Spleen (tissue), 11 donors: ENCODE results near the gene CABCOCO1. TPM values are rescaled to one million over a fixed set of nuclear protein-coding genes. Genes with fewer than 3 reads are reported as not detected.
"Not testable (repeated sequence)": the region's sequence is repeated elsewhere in the genome, so short reads cannot be mapped to it uniquely, and the experiment has no call there.

Source experiments
- DNase-seq: peaks from one replicate; pipeline ENCODE4 v3.0.0-alpha.2; 2020
- H3K27ac ChIP-seq, 8 donors: fragments of 200-600 bp; sonication (generic) in 7 of 8; 1 replicate in 4 of 8; 2 replicates in 4 of 8; pipeline versions ENCODE4 v1.5.0 to v1.8.0; 2016 to 2021; ENCODE audit warnings: inconsistent platforms in 4 of 8, mild to moderate bottlenecking in 4 of 8, moderate library complexity in 1 of 8
- H3K27me3 ChIP-seq, 7 donors: fragments of 200-600 bp; sonication (generic) in 6 of 7; replicated peaks in 1 of 7; 1 replicate in 4 of 7; 2 replicates in 3 of 7; pipeline versions ENCODE4 v1.5.0 to v1.8.0; 2016 to 2021; ENCODE audit warnings: inconsistent platforms in 3 of 7, mild to moderate bottlenecking in 1 of 7
- H3K36me3 ChIP-seq, 6 donors: fragments of 200-600 bp; sonication (generic) in 5 of 6; 1 replicate in 4 of 6; 2 replicates in 2 of 6; pipeline versions ENCODE4 v1.5.0 to v1.8.0; 2016 to 2021; ENCODE audit warnings: inconsistent platforms in 2 of 6
- H3K4me1 ChIP-seq, 6 donors: fragments of 200-600 bp; sonication (generic) in 5 of 6; 1 replicate in 3 of 6; 2 replicates in 3 of 6; pipeline versions ENCODE4 v1.5.0 to v1.8.0; 2016 to 2021; ENCODE audit warnings: inconsistent platforms in 3 of 6
- H3K4me3 ChIP-seq, 8 donors: fragments of 200-600 bp; sonication (generic) in 7 of 8; 1 replicate in 4 of 8; 2 replicates in 4 of 8; pipeline versions ENCODE4 v1.5.0 to v1.8.0; 2016 to 2021; ENCODE audit warnings: inconsistent platforms in 4 of 8, mild to moderate bottlenecking in 4 of 8, moderate library complexity in 2 of 8
- H3K9me3 ChIP-seq, 8 donors: fragments of 200-600 bp; sonication (generic) in 7 of 8; 1 replicate in 4 of 8; 2 replicates in 4 of 8; pipeline versions ENCODE4 v1.5.0 to v1.8.0; 2016 to 2021; ENCODE audit warnings: inconsistent platforms in 4 of 8
- POLR2A ChIP-seq, 3 donors: fragments of 450-650 bp; IDR thresholded peaks; one replicate each; pipeline ENCODE4 v1.5.1; 2017; ENCODE audit warnings: antibody characterized with exemption in 3 of 3, mild to moderate bottlenecking in 1 of 3
- POLR2AphosphoS5 ChIP-seq, 3 donors: sonication (generic); formaldehyde crosslinking; IDR thresholded peaks; one replicate each; pipeline ENCODE4 v1.5.1; 2017; ENCODE audit warnings: antibody characterized with exemption in 3 of 3
- WGBS, 5 donors: extraction: QIAGEN DNeasy Blood & Tissue Kit in 3 of 5; methylation state at CpG; one replicate each; pipeline versions ENCODE4 v1.1.5 to v1.1.7; 2013 to 2018; 5-methylcytosine and 5-hydroxymethylcytosine counted together
- intact Hi-C: fragments of 100-400 bp; cut with DNase I; formaldehyde crosslinking; loops from one replicate; pipeline ENCODE4 v1.15.0; 2023; ENCODE audit warnings: low total_unique reads
- polyA plus RNA-seq, 3 donors: library from polyadenylated mRNA; stranded (reverse); fragments of 200-250 nt; gene quantifications; one replicate each; pipeline ENCODE4 v1.2.1, GENCODE V29; 2013
- total RNA-seq, 7 donors: library from RNA; depleted of rRNA in 3 of 7; stranded (reverse); fragments of >200 nt in 3 of 7; fragmentation: NEBNext Ultra II Directional in 4 of 7; extraction: Animal tissue kit (Norgen Biotek cat#: 25700) in 4 of 7; gene quantifications; one replicate each; pipeline versions ENCODE4 v1.1.0 to v1.2.1, GENCODE V29; 2016 to 2021
- TF ChIP-seq, protein P1 (sequence below), 11 experiments: fragments of 200-600 bp in 7 of 11; fragments of 450-650 bp in 4 of 11; sonication (generic) in 4 of 11; IDR thresholded peaks in 8 of 11; conservative IDR thresholded peaks in 3 of 11; 1 replicate in 7 of 11; 2 replicates in 4 of 11; pipeline versions ENCODE4 v1.4.0 to v1.8.0; 2016 to 2021; ENCODE audit warnings: antibody characterized with exemption in 11 of 11, inconsistent platforms in 4 of 11, mild to moderate bottlenecking in 1 of 11
- donor health status: healthy with polysubstance abuse.
- donor health status: DM: no; HTN: no; CAD: no; lungs with moderate emphysema.
- donor health status: DM: no; HTN: no; CAD: no.
- donor health status: Bipolar disorder and iron deficiency.
- donor health status: healthy.
- donor health status: DM: no; HTN: no; CAD: no.
- donor health status: DM: yes; HTN: yes; CAD: no.

CABCOCO1 gene
- total and polyA plus RNA-seq, 10 donors = 0.06 to 1.0 (median 0.48) TPM; not detected in 4

DNA sequence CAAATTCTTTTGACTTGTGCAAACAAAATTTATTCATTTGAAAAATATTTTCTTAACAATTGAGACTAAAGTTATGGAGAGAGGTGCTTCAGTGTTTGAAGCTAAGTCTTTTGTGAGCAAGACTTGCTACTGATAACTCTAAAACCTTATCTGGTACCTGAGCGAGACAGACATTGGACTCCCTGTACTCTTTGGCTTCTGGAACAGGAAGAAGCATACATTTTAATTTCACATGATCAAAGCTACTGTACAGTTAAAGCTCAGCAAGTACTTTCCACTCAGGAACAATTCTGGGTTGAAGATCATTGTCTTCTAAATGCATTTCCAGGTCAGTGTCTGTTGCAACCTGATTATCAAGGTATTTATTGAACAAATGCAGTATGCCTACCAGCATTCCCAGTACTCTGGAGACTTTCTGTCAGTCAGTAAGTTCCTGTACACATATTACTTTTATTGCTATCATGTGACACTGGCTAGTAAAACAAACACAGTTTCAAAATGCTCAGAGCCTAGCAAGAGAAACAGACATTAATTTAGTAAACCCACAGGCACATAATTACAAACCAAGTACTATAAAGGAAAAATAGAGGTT, 42.4 kb downstream of the CABCOCO1 start:
- intact Hi-C loops = no loop called here
- no peak overlapping the region for H3K27ac ChIP-seq
- H3K9me3 ChIP-seq = no peaks in the 10 kb centered on the region
- H3K27me3 ChIP-seq = no peaks in the 10 kb centered on the region
- TF ChIP-seq POLR2A (IDR thresholded peaks at IDR 0.05) (no peak), POLR2AphosphoS5 (IDR thresholded peaks at IDR 0.05) (no peak)
- TF ChIP-seq, protein P1, sequence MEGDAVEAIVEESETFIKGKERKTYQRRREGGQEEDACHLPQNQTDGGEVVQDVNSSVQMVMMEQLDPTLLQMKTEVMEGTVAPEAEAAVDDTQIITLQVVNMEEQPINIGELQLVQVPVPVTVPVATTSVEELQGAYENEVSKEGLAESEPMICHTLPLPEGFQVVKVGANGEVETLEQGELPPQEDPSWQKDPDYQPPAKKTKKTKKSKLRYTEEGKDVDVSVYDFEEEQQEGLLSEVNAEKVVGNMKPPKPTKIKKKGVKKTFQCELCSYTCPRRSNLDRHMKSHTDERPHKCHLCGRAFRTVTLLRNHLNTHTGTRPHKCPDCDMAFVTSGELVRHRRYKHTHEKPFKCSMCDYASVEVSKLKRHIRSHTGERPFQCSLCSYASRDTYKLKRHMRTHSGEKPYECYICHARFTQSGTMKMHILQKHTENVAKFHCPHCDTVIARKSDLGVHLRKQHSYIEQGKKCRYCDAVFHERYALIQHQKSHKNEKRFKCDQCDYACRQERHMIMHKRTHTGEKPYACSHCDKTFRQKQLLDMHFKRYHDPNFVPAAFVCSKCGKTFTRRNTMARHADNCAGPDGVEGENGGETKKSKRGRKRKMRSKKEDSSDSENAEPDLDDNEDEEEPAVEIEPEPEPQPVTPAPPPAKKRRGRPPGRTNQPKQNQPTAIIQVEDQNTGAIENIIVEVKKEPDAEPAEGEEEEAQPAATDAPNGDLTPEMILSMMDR (IDR thresholded peaks at IDR 0.05 in 8 of 11, conservative IDR thresholded peaks at IDR 0.05 in 3 of 11) = no peak
- no peak overlapping the region for H3K4me3 ChIP-seq
- no peaks in the 10 kb centered on the region for H3K36me3 ChIP-seq
- no peak for DNase-seq
- H3K4me1 ChIP-seq = no peaks in the 10 kb centered on the region
- WGBS, 5 donors = 84 to 94% (median 86%) methylated on average over 1 of the region's 1 CpG

GRCh38 chr10:61708846-61709245, 46.1 kb downstream of the CABCOCO1 start:
- TF ChIP-seq POLR2A (IDR thresholded peaks at IDR 0.05) = no peak
- TF ChIP-seq, protein P1 (IDR thresholded peaks at IDR 0.05 in 8 of 11, conservative IDR thresholded peaks at IDR 0.05 in 3 of 11) = no peak
- TF ChIP-seq POLR2AphosphoS5 (IDR thresholded peaks at IDR 0.05) = no peak

DNA sequence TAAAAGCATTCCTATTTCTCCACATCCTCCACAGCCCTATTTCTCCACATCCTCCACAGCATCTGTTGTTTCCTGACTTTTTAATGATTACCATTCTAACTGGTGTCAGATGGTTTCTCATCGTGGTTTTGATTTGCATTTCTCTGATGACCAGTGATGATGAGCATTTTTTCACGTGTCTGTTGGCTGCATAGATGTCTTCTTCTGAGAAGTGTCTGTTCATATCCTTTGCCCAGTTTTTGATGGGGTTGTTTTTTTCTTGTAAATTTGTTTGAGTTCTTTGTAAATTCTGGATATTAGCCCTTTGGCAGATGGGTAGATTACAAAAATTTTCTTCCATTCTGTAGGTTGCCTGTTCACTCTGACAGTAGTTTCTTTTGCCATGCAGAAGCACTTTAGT, 49.4 kb downstream of the CABCOCO1 start:
- H3K27ac ChIP-seq, H3K4me3 ChIP-seq, intact Hi-C loops, DNase-seq, H3K4me1 ChIP-seq, H3K9me3 ChIP-seq, H3K27me3 ChIP-seq, H3K36me3 ChIP-seq: not testable (repeated sequence)
- 54 to 74% (median 63%) methylated on average over 2 of the region's 2 CpGs for WGBS, 5 donors

More at GRCh38 chr10:61708846-61709245, 46.1 kb downstream of the CABCOCO1 start:
- no peaks in the 10 kb centered on the region for H3K36me3 ChIP-seq
- no peak overlapping the region for H3K27ac ChIP-seq
- WGBS, 5 donors = 77 to 85% (median 81%) methylated on average over 2 of the region's 2 CpGs
- no peaks in the 10 kb centered on the region for H3K9me3 ChIP-seq
- no peak for DNase-seq
- H3K4me1 ChIP-seq = no peaks in the 10 kb centered on the region
- H3K27me3 ChIP-seq = no peaks in the 10 kb centered on the region
- intact Hi-C loops = no loop called here
- no peak overlapping the region for H3K4me3 ChIP-seq

DNA sequence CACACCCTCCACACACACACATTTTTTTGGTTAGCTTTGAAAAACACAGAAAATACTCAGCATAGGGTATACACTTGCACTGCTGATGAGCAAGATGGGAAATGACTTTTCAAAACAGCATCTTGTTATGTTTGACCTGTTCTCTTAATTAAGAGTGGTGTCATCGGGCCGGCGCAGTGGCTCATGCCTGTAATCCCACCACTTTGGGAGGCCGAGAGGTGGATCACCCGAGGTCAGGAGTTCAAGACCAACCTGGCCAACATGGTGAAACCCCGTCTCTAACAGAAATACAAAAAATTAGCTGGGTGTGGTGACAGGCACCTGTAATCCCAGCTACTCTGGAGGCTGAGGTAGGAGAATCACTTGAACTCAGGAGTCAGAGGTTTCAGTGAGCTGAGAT, 56.7 kb downstream of the CABCOCO1 start:
- H3K4me1 ChIP-seq, H3K36me3 ChIP-seq, H3K4me3 ChIP-seq, H3K27me3 ChIP-seq, H3K27ac ChIP-seq, intact Hi-C loops, DNase-seq, H3K9me3 ChIP-seq: not testable (repeated sequence)
- WGBS, 5 donors = 90 to 97% (median 94%) methylated on average over 6 of the region's 6 CpGs

DNA sequence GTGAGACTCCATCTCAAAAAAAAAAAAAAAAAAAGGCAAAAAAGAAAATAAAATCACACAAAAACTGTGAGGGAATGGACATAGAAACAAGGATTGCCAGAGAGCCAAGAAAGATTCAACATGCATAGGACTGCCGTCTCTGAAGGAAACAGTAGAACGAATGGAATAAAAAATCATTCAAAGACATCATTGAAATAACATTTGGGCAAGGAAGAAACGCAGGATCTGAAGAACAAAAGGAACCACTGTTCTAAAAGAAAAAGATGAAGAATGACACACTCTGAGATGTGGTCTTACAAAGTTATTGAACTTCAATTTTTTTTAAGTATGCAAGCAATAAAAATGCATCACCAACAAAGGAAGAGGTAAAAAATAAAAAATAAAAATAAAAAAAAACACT, 57.2 kb downstream of the CABCOCO1 start:
- Histone ChIP-seq H3K9me3 (peaks cover 0 to 2% (median 0%) of the 10 kb centered on the region in 8 donors), H3K27me3 (no peaks in the 10 kb centered on the region), H3K36me3 (no peaks in the 10 kb centered on the region), H3K4me1 (no peaks in the 10 kb centered on the region), H3K4me3 (no peak overlapping the region), H3K27ac (no peak overlapping the region)
- no peak for DNase-seq
- intact Hi-C loops = no loop called here
- WGBS, 5 donors = 90 to 95% (median 90%) methylated on average over 3 of the region's 3 CpGs
- TF ChIP-seq, protein P1 (IDR thresholded peaks at IDR 0.05 in 8 of 11, conservative IDR thresholded peaks at IDR 0.05 in 3 of 11) = no peak
- TF ChIP-seq POLR2AphosphoS5 (IDR thresholded peaks at IDR 0.05) (no peak), POLR2A (IDR thresholded peaks at IDR 0.05) (no peak)
